Measurements from ENCODE around the gene FMNL2.

The FMNL2 gene

DNA sequence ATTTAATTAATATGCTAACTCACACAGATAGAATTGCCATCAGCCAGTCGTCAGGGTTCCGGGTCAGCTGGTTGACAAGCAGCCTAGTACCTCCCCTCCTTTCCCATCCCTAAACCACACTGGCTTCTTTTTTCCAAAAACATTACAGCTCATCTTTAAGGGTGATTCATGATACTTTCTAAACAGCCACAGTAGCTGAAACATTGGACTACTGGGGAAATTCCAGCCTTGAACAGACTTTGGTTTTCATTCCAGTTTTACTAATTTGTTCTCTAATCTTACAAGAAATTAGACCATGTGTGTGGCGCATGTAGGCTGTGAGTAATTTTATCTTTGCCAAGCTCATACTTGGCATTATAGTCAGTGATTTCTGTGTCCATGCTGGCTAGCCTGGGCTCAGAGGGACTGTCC, 110.8 kb downstream of the FMNL2 start:
- Mint-ChIP-seq H3K27ac (no peak overlapping the region), H3K4me1 (ENCODE audit: low read depth) (peaks cover 4% of the 10 kb centered on the region), H3K4me3 (no peak overlapping the region), H3K9me3 (no peaks in the 10 kb centered on the region), H3K27me3 (ENCODE audit: low read depth) (peaks cover 5% of the 10 kb centered on the region), H3K36me3 (ENCODE audit: low read depth) (no peaks in the 10 kb centered on the region)

DNA sequence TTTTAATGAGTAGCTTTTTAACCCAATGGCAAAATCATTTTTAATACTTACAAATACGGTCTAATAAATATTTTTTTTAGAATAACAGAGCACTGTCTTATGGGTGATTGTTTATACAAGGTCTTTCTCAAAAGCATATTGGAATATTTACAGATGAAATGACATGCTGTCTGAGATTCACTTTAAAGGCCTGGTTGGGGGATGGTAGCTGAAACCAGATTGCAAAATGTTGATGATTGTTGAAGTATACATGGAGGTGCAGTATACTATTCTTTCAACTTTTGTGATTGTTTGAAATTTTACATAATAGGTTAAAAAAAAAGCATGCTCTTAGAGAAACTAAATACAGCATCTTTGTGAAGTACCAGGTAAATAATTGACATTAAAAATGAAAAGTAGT, 111.2 kb downstream of the FMNL2 start:
- peaks cover 4% of the 10 kb centered on the region for H3K4me1 Mint-ChIP-seq (ENCODE audit: low read depth)
- H3K36me3 Mint-ChIP-seq (ENCODE audit: low read depth) = no peaks in the 10 kb centered on the region
- no peak overlapping the region for H3K4me3 Mint-ChIP-seq
- H3K27ac Mint-ChIP-seq = no peak overlapping the region
- peaks cover 1% of the 10 kb centered on the region for H3K27me3 Mint-ChIP-seq (ENCODE audit: low read depth)
- H3K9me3 Mint-ChIP-seq = no peaks in the 10 kb centered on the region

DNA sequence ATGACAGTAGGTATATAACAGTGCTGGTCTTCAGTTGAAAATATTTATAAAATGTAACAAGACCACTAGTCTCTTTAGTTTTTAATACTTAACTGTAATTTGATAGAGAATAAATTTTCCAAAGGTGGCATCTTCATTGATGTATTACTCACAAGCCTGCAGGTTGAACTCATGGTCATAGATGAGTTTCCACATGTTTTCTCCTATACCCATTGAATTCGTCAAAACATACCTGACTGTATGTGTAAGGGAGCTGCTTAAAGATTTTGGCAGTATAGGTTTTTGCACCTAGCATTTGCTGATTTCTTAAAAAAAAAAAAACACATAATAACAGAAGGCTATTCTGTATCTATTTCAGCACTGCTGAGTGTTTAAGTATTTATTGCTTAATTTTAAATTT, 112.9 kb downstream of the FMNL2 start:
- H3K9me3 Mint-ChIP-seq = no peaks in the 10 kb centered on the region
- H3K4me1 Mint-ChIP-seq (ENCODE audit: low read depth) = peaks cover 4% of the 10 kb centered on the region
- no peak overlapping the region for H3K4me3 Mint-ChIP-seq
- H3K36me3 Mint-ChIP-seq (ENCODE audit: low read depth) = no peaks in the 10 kb centered on the region
- no peak overlapping the region for H3K27ac Mint-ChIP-seq
- H3K27me3 Mint-ChIP-seq (ENCODE audit: low read depth) = no peaks in the 10 kb centered on the region

DNA sequence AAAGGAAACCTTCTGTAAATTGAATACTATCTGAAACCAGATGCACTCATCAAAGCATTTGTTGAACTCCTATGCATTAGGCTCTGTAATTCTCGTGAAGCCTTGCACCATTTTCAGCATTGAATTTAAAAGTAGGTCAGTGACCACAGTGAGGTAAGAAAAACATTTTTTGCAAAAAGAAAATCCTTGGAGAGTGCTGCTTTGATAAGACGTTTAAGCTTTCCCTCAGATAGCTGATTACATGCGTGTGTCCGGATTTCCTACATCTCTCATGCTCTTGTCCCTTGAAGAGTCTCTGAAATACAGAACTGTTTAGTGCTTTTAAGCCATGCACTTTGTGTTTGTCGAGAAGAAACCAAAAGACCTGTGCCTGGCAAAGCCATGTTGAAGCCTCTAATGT, 113.6 kb downstream of the FMNL2 start:
- Mint-ChIP-seq H3K4me3 (no peak overlapping the region), H3K4me1 (ENCODE audit: low read depth) (peaks cover 4% of the 10 kb centered on the region), H3K27me3 (ENCODE audit: low read depth) (no peaks in the 10 kb centered on the region), H3K9me3 (no peaks in the 10 kb centered on the region), H3K36me3 (ENCODE audit: low read depth) (no peaks in the 10 kb centered on the region), H3K27ac (no peak overlapping the region)

DNA sequence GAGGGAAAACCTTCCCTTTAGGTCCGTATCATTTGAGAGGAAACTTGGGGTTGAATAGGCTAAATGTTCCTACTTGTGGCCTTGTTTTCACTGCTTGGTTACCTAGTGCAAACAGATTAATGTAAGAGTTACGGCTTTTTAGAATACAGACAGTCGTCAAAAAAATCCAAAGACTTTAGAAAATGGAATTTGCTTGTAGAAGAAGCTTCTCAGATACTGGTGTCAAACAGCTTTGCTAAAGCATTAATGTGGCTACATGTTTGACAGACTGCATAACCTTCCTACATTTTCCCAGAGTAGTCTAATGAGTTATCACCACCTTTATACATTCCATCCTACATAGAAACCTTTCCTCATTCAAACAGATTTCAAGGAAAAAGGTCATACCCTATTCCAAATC, 114.6 kb downstream of the FMNL2 start:
- Mint-ChIP-seq H3K27me3 (ENCODE audit: low read depth) (no peaks in the 10 kb centered on the region), H3K27ac (no peak overlapping the region), H3K36me3 (ENCODE audit: low read depth) (no peaks in the 10 kb centered on the region), H3K9me3 (no peaks in the 10 kb centered on the region), H3K4me3 (no peak overlapping the region), H3K4me1 (ENCODE audit: low read depth) (peaks cover 4% of the 10 kb centered on the region)

DNA sequence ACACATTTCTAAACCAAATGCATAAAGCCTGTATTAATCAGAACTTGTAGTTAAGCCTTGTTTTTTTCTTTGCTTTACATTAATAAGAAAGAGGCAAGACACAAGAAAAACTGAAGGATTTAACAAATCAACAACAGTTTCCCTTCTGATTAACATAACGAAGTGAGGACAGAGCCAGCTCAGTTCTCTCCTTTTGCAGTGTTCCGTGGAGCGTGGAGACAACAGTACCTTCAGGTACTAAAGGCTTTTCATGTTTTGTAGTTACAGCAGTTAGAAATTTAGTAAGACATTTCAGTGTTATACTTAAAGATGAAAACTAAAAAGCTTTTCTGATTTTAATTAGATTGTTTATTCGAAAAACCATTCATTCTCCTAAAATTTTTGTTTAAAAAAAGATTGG, 115.2 kb downstream of the FMNL2 start:
- Mint-ChIP-seq H3K4me3 (no peak overlapping the region), H3K27me3 (ENCODE audit: low read depth) (no peaks in the 10 kb centered on the region), H3K9me3 (no peaks in the 10 kb centered on the region), H3K36me3 (ENCODE audit: low read depth) (no peaks in the 10 kb centered on the region), H3K27ac (no peak overlapping the region), H3K4me1 (ENCODE audit: low read depth) (peaks cover 5% of the 10 kb centered on the region)

DNA sequence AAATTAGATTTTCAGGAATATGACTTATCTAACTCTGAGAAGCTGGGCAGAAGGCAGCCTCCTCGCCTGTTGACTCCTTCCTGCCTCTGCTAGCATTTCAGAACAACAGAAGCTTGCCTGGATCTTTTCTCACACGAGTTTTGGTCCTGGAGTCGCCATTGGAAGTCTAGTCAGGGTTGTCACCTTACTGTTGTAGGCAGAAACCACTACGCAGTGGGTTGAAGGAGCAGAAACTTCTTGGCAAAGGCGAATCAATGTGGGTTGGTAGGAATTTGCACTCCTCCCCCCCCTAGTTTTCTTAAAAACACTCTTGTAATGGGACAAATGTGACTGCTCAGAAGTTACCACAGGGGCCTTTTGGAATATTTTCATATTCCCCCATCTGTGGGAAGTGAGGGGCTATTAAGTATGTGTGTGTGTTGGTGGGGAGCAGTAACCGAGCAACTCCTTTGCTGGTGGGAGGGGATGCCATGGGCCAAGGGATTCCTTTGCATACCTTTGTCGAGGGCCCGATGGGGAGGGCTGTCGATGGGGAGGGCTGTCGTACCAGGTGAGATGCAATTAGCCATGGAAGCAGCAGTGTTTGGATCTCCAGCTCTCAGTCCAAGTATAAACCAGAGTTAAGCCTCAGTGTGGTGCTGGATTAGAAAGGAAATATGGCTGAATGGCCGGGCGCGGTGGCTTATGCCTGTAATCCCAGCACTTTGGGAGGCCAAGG, 117.4 kb downstream of the FMNL2 start:
- Mint-ChIP-seq H3K27ac (no peak overlapping the region), H3K9me3 (no peaks in the 10 kb centered on the region), H3K4me1 (ENCODE audit: low read depth) (peaks cover 2% of the 10 kb centered on the region)

DNA sequence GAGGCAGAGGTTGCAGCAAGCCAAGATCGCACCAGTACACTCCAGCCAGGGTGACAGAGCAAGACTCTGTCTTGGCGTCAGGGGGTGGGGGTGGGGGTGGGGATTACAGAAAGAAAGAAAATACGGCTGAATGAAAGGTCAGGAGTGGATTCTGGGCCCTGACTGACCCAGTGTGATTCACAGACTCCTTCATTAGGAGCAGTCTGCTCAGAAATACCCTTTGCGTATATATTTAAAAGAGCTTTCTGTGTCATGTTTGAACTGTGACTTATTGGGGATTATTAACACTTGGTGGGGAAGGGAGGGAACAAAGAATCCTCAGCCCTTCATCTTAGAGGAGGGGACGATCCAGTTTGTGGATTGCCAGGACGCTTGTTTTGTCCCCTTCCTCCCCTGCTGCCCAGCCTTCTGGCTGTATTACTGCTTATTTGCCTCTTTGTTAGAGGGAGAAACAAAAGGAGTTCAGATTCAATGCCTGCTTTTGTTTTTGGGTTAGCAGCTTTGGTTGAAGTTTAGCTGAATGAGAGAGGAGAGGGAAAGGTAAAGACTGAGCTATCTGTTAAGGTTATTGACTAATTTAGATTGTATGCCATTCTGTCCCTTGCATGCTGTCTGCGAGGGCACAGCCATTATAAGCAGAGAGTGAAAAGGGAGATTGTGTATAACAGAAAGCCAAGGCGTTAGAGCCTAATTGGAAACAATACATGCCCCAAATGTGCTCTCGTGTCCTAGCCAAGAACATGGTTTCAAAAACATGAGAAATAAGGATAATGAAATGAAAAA, 118.3 kb downstream of the FMNL2 start:
- H3K36me3 Mint-ChIP-seq (ENCODE audit: low read depth) = no peaks in the 10 kb centered on the region
- H3K4me3 Mint-ChIP-seq = no peak overlapping the region
- no peak overlapping the region for H3K27ac Mint-ChIP-seq
- no peaks in the 10 kb centered on the region for H3K27me3 Mint-ChIP-seq (ENCODE audit: low read depth)
- H3K4me1 Mint-ChIP-seq (ENCODE audit: low read depth) = peaks cover 2% of the 10 kb centered on the region
- no peaks in the 10 kb centered on the region for H3K9me3 Mint-ChIP-seq

More for the DNA sequence above, 117.4 kb downstream of the FMNL2 start:
- Mint-ChIP-seq H3K36me3 (ENCODE audit: low read depth) (no peaks in the 10 kb centered on the region), H3K27me3 (ENCODE audit: low read depth) (no peaks in the 10 kb centered on the region), H3K4me3 (no peak overlapping the region)

DNA sequence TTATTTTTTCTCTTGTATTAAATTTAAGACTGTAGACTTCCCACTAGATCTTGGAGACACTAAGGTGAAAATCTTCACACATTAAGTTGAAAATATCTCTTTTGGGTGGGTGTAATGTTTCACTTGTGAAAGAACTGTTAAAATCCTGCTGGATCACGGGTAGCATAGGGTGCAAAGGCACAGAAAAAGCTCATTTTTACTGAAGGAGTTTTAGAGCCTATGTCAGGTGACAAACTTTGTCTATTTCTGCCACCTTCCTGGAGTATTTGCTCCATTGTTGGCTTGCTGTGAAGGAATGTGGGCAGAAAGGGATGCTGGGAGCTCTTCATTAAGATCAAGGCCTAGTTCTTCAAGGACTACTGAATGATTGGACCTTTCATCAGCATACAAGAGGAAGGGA, 119.4 kb downstream of the FMNL2 start:
- Mint-ChIP-seq H3K27ac (no peak overlapping the region), H3K4me3 (no peak overlapping the region), H3K4me1 (ENCODE audit: low read depth) (peaks cover 2% of the 10 kb centered on the region)

DNA sequence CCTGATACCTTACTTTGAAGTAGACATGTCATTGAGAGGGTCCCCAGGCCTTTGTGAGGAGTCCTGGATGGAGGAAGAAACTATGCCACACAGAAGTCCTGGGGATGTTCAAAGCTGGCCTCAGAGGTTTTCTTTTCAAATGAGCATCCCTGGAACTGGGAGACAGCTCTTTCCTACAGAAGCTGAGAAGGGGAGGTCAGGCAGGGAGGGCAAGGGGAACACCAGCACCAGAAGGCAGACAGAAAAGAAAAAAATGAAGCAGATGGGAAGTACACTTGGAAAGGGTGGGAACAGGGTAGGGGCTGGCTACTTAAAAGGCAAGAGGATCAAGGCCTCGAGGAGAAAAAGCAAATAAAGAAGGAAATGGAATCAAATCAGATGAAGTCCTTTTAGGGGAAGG, 120.0 kb downstream of the FMNL2 start:
- Mint-ChIP-seq H3K27me3 (ENCODE audit: low read depth) (no peaks in the 10 kb centered on the region), H3K4me1 (ENCODE audit: low read depth) (peaks cover 2% of the 10 kb centered on the region), H3K9me3 (no peaks in the 10 kb centered on the region), H3K36me3 (ENCODE audit: low read depth) (no peaks in the 10 kb centered on the region), H3K4me3 (no peak overlapping the region), H3K27ac (no peak overlapping the region)

More for the DNA sequence above, 119.4 kb downstream of the FMNL2 start:
- no peaks in the 10 kb centered on the region for H3K36me3 Mint-ChIP-seq (ENCODE audit: low read depth)
- no peaks in the 10 kb centered on the region for H3K9me3 Mint-ChIP-seq
- no peaks in the 10 kb centered on the region for H3K27me3 Mint-ChIP-seq (ENCODE audit: low read depth)

DNA sequence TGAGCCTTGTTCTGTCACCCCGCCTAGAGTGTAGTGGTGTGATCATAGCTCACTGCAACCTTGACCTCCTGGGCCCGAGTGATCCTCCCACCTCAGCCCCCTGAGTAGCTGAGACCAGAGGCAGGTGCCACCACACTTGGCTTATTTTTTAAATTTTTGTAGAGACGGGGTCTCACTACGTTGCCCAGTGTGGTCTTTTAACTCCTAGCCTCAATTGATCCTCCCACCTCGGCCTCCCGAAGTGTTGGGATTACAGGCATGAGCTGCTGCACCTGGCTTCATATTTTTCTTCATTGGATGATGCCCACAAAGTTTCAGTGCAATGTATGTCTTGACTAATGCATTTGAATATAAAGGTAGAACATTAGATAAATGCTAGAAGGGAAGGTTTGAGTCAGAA, 120.8 kb downstream of the FMNL2 start:
- Mint-ChIP-seq H3K9me3 (no peaks in the 10 kb centered on the region), H3K27ac (no peak overlapping the region), H3K36me3 (ENCODE audit: low read depth) (no peaks in the 10 kb centered on the region), H3K4me1 (ENCODE audit: low read depth) (peaks cover 2% of the 10 kb centered on the region), H3K4me3 (no peak overlapping the region), H3K27me3 (ENCODE audit: low read depth) (no peaks in the 10 kb centered on the region)

DNA sequence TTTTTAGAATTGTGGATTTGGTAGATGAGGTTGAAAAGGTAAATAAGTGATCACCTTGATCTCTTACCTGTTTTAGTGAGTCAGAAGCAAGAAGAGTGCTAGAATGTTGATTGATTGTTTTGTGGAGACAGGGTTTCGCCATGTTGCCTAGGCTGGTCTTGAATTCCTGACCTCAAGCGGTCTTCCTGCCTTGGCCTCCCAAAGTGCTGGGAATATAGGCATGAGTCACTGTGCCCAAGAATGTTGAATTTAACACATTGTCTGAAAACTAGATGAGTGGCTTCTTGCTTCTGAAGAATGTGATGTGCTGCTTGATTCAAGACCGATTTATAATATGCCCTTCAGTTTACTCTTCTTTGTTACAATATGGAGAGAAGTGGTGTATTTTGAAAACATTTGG, 121.3 kb downstream of the FMNL2 start:
- H3K4me1 Mint-ChIP-seq (ENCODE audit: low read depth) = peaks cover 2% of the 10 kb centered on the region
- no peak overlapping the region for H3K4me3 Mint-ChIP-seq
- no peaks in the 10 kb centered on the region for H3K9me3 Mint-ChIP-seq
- no peaks in the 10 kb centered on the region for H3K27me3 Mint-ChIP-seq (ENCODE audit: low read depth)
- no peak overlapping the region for H3K27ac Mint-ChIP-seq
- no peaks in the 10 kb centered on the region for H3K36me3 Mint-ChIP-seq (ENCODE audit: low read depth)

DNA sequence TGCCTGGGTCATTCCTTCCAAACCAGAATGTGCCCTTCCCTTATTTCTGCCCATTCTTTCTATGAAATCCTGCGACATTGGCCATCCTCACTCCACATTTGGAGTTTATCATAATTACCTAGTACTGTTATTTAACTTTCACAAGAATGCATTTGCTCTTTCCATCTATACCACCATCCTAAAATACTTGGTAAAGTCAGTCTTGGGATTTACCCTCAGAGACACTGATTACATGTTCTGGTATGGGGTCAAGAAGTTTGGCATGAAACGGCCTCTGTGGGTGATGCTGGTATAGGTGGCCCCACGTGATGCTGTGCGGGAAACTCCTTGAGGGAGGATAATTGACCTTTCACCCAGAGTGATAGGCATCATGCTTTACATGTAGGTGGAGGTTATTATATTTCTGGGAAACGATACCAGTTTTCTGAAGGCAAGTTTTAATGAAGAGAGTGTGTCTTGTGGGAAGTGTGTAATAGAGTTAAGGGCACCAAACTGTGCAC, 123.5 kb downstream of the FMNL2 start:
- H3K27me3 Mint-ChIP-seq (ENCODE audit: low read depth) = no peaks in the 10 kb centered on the region
- no peaks in the 10 kb centered on the region for H3K9me3 Mint-ChIP-seq
- no peak overlapping the region for H3K27ac Mint-ChIP-seq
- H3K36me3 Mint-ChIP-seq (ENCODE audit: low read depth) = no peaks in the 10 kb centered on the region
- H3K4me3 Mint-ChIP-seq = no peak overlapping the region
- H3K4me1 Mint-ChIP-seq (ENCODE audit: low read depth) = peaks cover 2% of the 10 kb centered on the region

DNA sequence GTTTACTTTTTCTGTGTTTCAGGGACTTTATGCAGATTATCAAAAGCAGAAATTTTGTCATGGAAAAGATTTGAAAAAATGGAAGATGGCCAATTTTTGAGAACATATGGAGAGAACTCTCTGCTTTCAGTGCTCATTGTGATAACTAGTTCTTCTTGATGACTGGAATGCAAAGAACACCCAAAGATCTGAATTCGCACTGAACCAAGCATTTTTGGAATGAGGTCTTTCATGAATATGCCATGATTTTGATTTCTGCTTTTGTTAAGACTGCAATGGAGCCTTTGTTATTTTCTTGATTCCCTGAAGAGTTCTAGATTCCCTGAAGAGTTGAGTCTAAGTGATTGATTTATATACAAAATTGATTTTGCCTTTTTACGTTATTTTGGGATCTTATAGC, 124.1 kb downstream of the FMNL2 start:
- H3K4me1 Mint-ChIP-seq (ENCODE audit: low read depth) = peaks cover 2% of the 10 kb centered on the region
- H3K27me3 Mint-ChIP-seq (ENCODE audit: low read depth) = no peaks in the 10 kb centered on the region
- H3K27ac Mint-ChIP-seq = no peak overlapping the region
- H3K36me3 Mint-ChIP-seq (ENCODE audit: low read depth) = no peaks in the 10 kb centered on the region
- no peak overlapping the region for H3K4me3 Mint-ChIP-seq
- H3K9me3 Mint-ChIP-seq = no peaks in the 10 kb centered on the region

DNA sequence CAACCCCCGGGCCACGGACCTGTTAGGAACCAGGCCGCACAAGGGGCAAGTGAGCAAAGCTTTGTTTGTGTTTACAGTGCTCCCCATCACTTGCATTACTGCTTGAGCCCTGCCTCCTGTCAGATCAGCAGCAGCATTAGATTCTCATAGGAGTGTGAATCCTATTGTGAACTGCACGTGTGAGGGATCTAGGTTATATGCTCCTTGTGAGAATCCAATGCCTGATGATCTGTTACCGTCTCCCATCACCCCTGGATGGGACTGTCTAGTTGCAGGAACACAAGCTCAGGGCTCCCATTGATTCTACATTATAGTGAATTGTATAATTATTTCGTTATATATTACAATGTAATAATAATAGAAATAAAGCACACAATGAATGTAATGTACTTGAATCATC, 125.6 kb downstream of the FMNL2 start:
- no peak overlapping the region for H3K27ac Mint-ChIP-seq
- no peaks in the 10 kb centered on the region for H3K27me3 Mint-ChIP-seq (ENCODE audit: low read depth)
- no peak overlapping the region for H3K4me3 Mint-ChIP-seq
- no peaks in the 10 kb centered on the region for H3K4me1 Mint-ChIP-seq (ENCODE audit: low read depth)
- no peaks in the 10 kb centered on the region for H3K9me3 Mint-ChIP-seq
- no peaks in the 10 kb centered on the region for H3K36me3 Mint-ChIP-seq (ENCODE audit: low read depth)
